ENCODE results near the gene OR2T5.
"Not testable (repeated sequence)": the region's sequence is repeated elsewhere in the genome, so short reads cannot be mapped to it uniquely, and the experiment has no call there.

Gene OR2T5

GRCh38 chr1:248510217-248510616 is 21.8 kb downstream of the OR2T5 start:
- DNase-seq = not testable (repeated sequence)

- DNase-seq = no peak
Measured at GRCh38 chr1:248521856-248522255, 33.5 kb downstream of the OR2T5 start.

GRCh38 chr1:248537449-248537848 is 49.1 kb downstream of the OR2T5 start:
- not testable (repeated sequence) for DNase-seq
